NCI-H2196 (cell line): ENCODE data around the gene MPZL3.

ENCODE experiments used
- DNase-seq: peaks from one replicate; lab custom pipeline; 2025; ENCODE audit not compliant: unreplicated experiment; lab: John Stamatoyannopoulos, UW

Gene MPZL3

GRCh38 chr11:118264569-118265465, 12.7 kb upstream of the MPZL3 start:
- DNase-seq = no peak

- no peak for DNase-seq
These were observed 11.8 kb upstream of the MPZL3 start, which contains the start of gene MPZL2 for GRCh38 chr11:118263695-118264568. TSS of gene MPZL2 (minus strand) at chr11:118264297. CDS start at chr11:118264153, 144 bp downstream.

GRCh38 chr11:118263112-118263511, 10.9 kb upstream of the MPZL3 start:
- no peak for DNase-seq

GRCh38 chr11:118260353-118260752, 8.2 kb upstream of the MPZL3 start:
- DNase-seq = no peak

GRCh38 chr11:118259138-118259537, 7.0 kb upstream of the MPZL3 start:
- DNase-seq = no peak

GRCh38 chr11:118258410-118258809, 6.2 kb upstream of the MPZL3 start:
- DNase-seq = no peak

GRCh38 chr11:118252688-118253087, 523 bp upstream of the MPZL3 start:
- no peak for DNase-seq

GRCh38 chr11:118247041-118247440, 5.1 kb downstream of the MPZL3 start:
- no peak for DNase-seq

- no peak for DNase-seq
These were observed 6.1 kb downstream of the MPZL3 start for GRCh38 chr11:118245936-118246562.

GRCh38 chr11:118243993-118244762, 8.0 kb downstream of the MPZL3 start:
- DNase-seq = no peak

- no peak for DNase-seq
These were observed 9.0 kb downstream of the MPZL3 start for GRCh38 chr11:118243161-118243560.

- no peak for DNase-seq
These were observed 10.4 kb downstream of the MPZL3 start for GRCh38 chr11:118241764-118242098.

GRCh38 chr11:118240999-118241763, 11.0 kb downstream of the MPZL3 start:
- DNase-seq = peak; percentile 12

GRCh38 chr11:118239509-118240205, 12.5 kb downstream of the MPZL3 start:
- no peak for DNase-seq

GRCh38 chr11:118238929-118239328, 13.2 kb downstream of the MPZL3 start:
- no peak for DNase-seq

- no peak for DNase-seq
These were observed 13.7 kb downstream of the MPZL3 start for GRCh38 chr11:118238421-118238820.

- DNase-seq = no peak
These were observed 16.0 kb downstream of the MPZL3 start for GRCh38 chr11:118236170-118236569.

- DNase-seq = no peak
These were observed 17.3 kb downstream of the MPZL3 start for GRCh38 chr11:118234833-118235232.

- DNase-seq = no peak
These were observed 18.3 kb downstream of the MPZL3 start for GRCh38 chr11:118233850-118234249.
